GM12878 (cell line): ENCODE data around the gene PID1. TPM values are rescaled to one million over a fixed set of nuclear protein-coding genes. Genes with fewer than 3 reads are reported as not detected.

Experiments used
- ATAC-seq: fragments of 200-7000 bp; cut with Tn5 transposase; 3 replicates; pipeline ENCODE4 v1.9.1; 2020; ENCODE audit warnings: mild to moderate bottlenecking, moderate library complexity
- BruUV-seq: library from RNA; stranded (reverse); fragments of 400-500 nt; replicated peaks from 2 replicates; lab custom pipeline; 2021; lab: Mats Ljungman, UMichigan
- CTCF ChIA-PET: fragments of 300-600 bp; sonication (Branson Sonifier 250); formaldehyde crosslinking; extraction: SDS; loops from one replicate; lab custom pipeline; 2021; ENCODE audit warnings: inconsistent platforms; lab: Yijun Ruan, JAX
- POLR2A ChIA-PET: fragments of 350-600 bp; formaldehyde crosslinking; extraction: SDS; loops from one replicate; lab custom pipeline; 2021; ENCODE audit warnings: inconsistent platforms; lab: Charles Lee
- RAD21 ChIA-PET: fragments of 300-600 bp; sonication (Branson Sonifier 250); formaldehyde crosslinking; loops from one replicate; lab custom pipeline; 2023; ENCODE audit warnings: antibody characterized with exemption; ENCODE audit not compliant: unreplicated experiment; lab: Charles Lee
- SMC1A ChIA-PET: fragments of 300-600 bp; sonication (Branson Sonifier 250); formaldehyde crosslinking; loops from one replicate; lab custom pipeline; 2023; ENCODE audit not compliant: unreplicated experiment, uncharacterized antibody; lab: Charles Lee
- DNase-seq: peaks from one replicate; pipeline ENCODE4 v3.0.0-alpha.2; 2011; ENCODE audit warnings: low read depth, low spot score
- FAIRE-seq: peaks from 3 replicates; lab custom pipeline; 2011; peaks lifted over from hg19 to GRCh38; lab: Jason Lieb, UNC
- H2AFZ ChIP-seq: 2 replicates; pipeline ENCODE4 v1.6.0; 2011; ENCODE audit warnings: low read depth, low read length, control low read depth; ENCODE audit not compliant: control insufficient read depth
- H3K27ac ChIP-seq: 2 replicates; pipeline ENCODE4 v1.5.1; 2011; ENCODE audit warnings: control low read depth; ENCODE audit not compliant: control insufficient read depth, insufficient read depth
- H3K27me3 ChIP-seq, 2 experiments: replicated peaks in 1 of 2; 2 replicates each; pipeline versions ENCODE4 v1.6.0 to v1.6.1; 2011; ENCODE audit warnings: low read length in 1 of 2; ENCODE audit not compliant: control insufficient read depth in 2 of 2, insufficient read depth in 2 of 2
- H3K36me3 ChIP-seq, 2 experiments: 2 replicates each; pipeline ENCODE4 v1.5.1; 2011; ENCODE audit warnings: low read length in 1 of 2; ENCODE audit not compliant: control insufficient read depth in 2 of 2, insufficient read depth in 2 of 2
- H3K4me1 ChIP-seq: 2 replicates; pipeline ENCODE4 v1.6.1; 2011; ENCODE audit warnings: mild to moderate bottlenecking, low read length, moderate library complexity, mixed read lengths; ENCODE audit not compliant: control insufficient read depth, insufficient read depth
- H3K4me2 ChIP-seq: 2 replicates; pipeline ENCODE4 v1.6.0; 2011; ENCODE audit warnings: control low read depth; ENCODE audit not compliant: control insufficient read depth, insufficient read depth
- H3K4me3 ChIP-seq: fragments of 200-600 bp; sonication (generic); 2 replicates; pipeline ENCODE4 v1.5.1; 2016
- H3K79me2 ChIP-seq: 2 replicates; pipeline ENCODE4 v1.6.0; 2011; ENCODE audit warnings: low read length; ENCODE audit not compliant: control insufficient read depth, insufficient read depth
- H3K9ac ChIP-seq: 2 replicates; pipeline ENCODE4 v1.8.0; 2011; ENCODE audit warnings: low read length, control low read depth, mixed read lengths; ENCODE audit not compliant: control insufficient read depth, insufficient read depth
- H3K9me3 ChIP-seq: replicated peaks from 3 replicates; pipeline ENCODE4 v1.5.1; 2011; ENCODE audit warnings: mild to moderate bottlenecking, low read length; ENCODE audit not compliant: control insufficient read depth, insufficient read depth
- H4K20me1 ChIP-seq: 2 replicates; pipeline ENCODE4 v1.6.0; 2011; ENCODE audit not compliant: control insufficient read depth, insufficient read depth
- BRCA1 ChIP-seq: IDR thresholded peaks from 2 replicates; pipeline ENCODE4 v1.6.1; 2011; ENCODE audit warnings: low read depth, low read length, improper control_type of control experiment
- GATAD2B ChIP-seq: fragments of 450-650 bp; conservative IDR thresholded peaks from 2 replicates; pipeline ENCODE4 v1.6.1; 2017; ENCODE audit warnings: low read depth, mild to moderate bottlenecking, moderate library complexity
- MTA2 ChIP-seq: fragments of 450-650 bp; IDR thresholded peaks from 2 replicates; pipeline ENCODE4 v1.6.1; 2016; ENCODE audit warnings: low read depth, mild to moderate bottlenecking, moderate library complexity
- MXI1 ChIP-seq: fragments of 150-350 bp; IDR thresholded peaks from 2 replicates; pipeline ENCODE4 v1.6.1; 2011; ENCODE audit warnings: low read depth, mild to moderate bottlenecking, inconsistent platforms, low read length, improper control_type of control experiment
- NFYB ChIP-seq: IDR thresholded peaks from 2 replicates; pipeline ENCODE4 v1.6.1; 2011; ENCODE audit warnings: low read depth, mild to moderate bottlenecking, low read length, improper control_type of control experiment, moderate library complexity; ENCODE audit not compliant: insufficient read depth
- SP1 ChIP-seq: IDR thresholded peaks from one replicate; pipeline ENCODE4 v1.6.1; 2011; ENCODE audit warnings: low read depth, low read length
- STAT1 ChIP-seq: fragments of 450-650 bp; conservative IDR thresholded peaks from 2 replicates; pipeline ENCODE4 v1.6.1; 2014; ENCODE audit warnings: antibody characterized with exemption, mild to moderate bottlenecking
- YBX1 ChIP-seq: fragments of 450-650 bp; IDR thresholded peaks from 2 replicates; pipeline ENCODE4 v1.6.1; 2016; ENCODE audit warnings: antibody characterized with exemption
- YY1 ChIP-seq: IDR thresholded peaks from 2 replicates; pipeline ENCODE4 v1.6.1; 2011; ENCODE audit warnings: low read depth, mild to moderate bottlenecking, low read length
- ZZZ3 ChIP-seq: IDR thresholded peaks from 2 replicates; pipeline ENCODE4 v1.6.1; 2011; ENCODE audit warnings: low read depth; ENCODE audit not compliant: control insufficient read depth, insufficient read length
- WGBS: methylation state at CpG from one replicate; pipeline ENCODE4 v1.1.6; 2016; ENCODE audit warnings: low lambda C conversion rate; ENCODE audit not compliant: insufficient replicate concordance, insufficient coverage; ENCODE audit errors: missing lambda C conversion rate; 5-methylcytosine and 5-hydroxymethylcytosine counted together
- in situ Hi-C: fragments of 300-500 bp; cut with MboI; formaldehyde crosslinking; loops from 9 replicates; pipeline ENCODE4 v1.14.3; 2018; ENCODE audit warnings: mixed read lengths
- intact Hi-C: fragments of 100-400 bp; cut with micrococcal nuclease; formaldehyde crosslinking; loops from one replicate; pipeline ENCODE4 v1.14.2; 2022; ENCODE audit not compliant: unreplicated experiment
- polyA plus RNA-seq, 11 experiments: library from polyadenylated mRNA; depleted of rRNA in 4 of 11; unstranded in 6 of 11; stranded (reverse) in 5 of 11; fragments of >200 nt; fragmentation: Nextera tagmentation in 4 of 11; fragmentation: Illumina TruSeq in 1 of 11; extraction: Ambion mirVana in 4 of 11; extraction: Trizol in 1 of 11; gene quantifications; 1 replicate in 1 of 11; 2 replicates in 10 of 11; pipeline versions ENCODE4 v1.2.1 to v1.2.3, GENCODE V29; 2011 to 2016; ENCODE audit warnings: inconsistent platforms in 2 of 11, missing spikeins in 2 of 11, low read depth in 1 of 11
- total RNA-seq, 4 experiments: library from RNA; depleted of rRNA in 3 of 4; stranded (reverse); fragments of >200 nt in 3 of 4; fragmentation: Illumina TruSeq in 1 of 4; extraction: Trizol in 1 of 4; gene quantifications; 2 replicates each; pipeline versions ENCODE4 v1.2.1 to v1.2.3, GENCODE V29; 2013 to 2021
- TF ChIP-seq, protein P1 (sequence below): IDR thresholded peaks from 2 replicates; pipeline ENCODE4 v1.6.1; 2012; ENCODE audit warnings: mild to moderate bottlenecking, low read depth, low read length

PID1 gene
- total and polyA plus RNA-seq, 10 of the 15 experiments (the other 5 are each of a cell fraction or from before 2014, with no cell fraction given) = not detected

DNA sequence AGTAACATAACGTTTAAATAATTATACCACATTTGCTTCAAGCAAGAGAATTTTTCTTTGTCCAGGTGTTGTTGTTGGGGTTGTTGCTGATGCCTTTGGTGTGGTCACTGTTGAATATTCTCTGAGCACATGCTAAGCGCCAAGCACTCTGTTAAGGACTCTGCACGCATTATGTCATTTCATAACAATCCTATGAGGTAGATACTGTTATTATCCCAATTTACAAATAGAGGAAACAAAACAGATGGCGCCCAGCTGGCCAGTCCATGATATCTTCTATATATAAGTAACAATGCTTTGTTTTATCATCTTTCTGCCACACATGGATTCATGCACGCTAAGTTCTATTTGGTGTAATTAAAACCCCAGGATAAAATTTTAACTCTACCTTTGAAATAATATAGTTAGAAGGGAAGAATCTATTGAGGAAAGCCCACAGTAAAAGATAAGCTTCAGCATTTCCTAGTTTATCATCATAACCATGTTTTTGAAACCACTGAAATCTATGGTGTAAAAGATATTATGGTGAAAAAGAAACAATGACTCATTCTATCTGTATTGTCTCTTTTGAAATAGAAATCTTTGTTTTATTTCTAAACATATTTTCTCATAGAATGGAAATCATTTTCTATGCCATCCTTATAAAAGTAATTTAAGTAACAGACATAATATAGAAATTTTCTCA, 199.7 kb downstream of the PID1 start (continued):
- TF ChIP-seq, protein P1, sequence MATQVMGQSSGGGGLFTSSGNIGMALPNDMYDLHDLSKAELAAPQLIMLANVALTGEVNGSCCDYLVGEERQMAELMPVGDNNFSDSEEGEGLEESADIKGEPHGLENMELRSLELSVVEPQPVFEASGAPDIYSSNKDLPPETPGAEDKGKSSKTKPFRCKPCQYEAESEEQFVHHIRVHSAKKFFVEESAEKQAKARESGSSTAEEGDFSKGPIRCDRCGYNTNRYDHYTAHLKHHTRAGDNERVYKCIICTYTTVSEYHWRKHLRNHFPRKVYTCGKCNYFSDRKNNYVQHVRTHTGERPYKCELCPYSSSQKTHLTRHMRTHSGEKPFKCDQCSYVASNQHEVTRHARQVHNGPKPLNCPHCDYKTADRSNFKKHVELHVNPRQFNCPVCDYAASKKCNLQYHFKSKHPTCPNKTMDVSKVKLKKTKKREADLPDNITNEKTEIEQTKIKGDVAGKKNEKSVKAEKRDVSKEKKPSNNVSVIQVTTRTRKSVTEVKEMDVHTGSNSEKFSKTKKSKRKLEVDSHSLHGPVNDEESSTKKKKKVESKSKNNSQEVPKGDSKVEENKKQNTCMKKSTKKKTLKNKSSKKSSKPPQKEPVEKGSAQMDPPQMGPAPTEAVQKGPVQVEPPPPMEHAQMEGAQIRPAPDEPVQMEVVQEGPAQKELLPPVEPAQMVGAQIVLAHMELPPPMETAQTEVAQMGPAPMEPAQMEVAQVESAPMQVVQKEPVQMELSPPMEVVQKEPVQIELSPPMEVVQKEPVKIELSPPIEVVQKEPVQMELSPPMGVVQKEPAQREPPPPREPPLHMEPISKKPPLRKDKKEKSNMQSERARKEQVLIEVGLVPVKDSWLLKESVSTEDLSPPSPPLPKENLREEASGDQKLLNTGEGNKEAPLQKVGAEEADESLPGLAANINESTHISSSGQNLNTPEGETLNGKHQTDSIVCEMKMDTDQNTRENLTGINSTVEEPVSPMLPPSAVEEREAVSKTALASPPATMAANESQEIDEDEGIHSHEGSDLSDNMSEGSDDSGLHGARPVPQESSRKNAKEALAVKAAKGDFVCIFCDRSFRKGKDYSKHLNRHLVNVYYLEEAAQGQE = no peak
- TF ChIP-seq NFYB (no peak), BRCA1 (no peak), GATAD2B (no peak), YY1 (no peak), YBX1 (no peak)
- TF ChIP-seq, all 136 proteins: peak for 0

DNA sequence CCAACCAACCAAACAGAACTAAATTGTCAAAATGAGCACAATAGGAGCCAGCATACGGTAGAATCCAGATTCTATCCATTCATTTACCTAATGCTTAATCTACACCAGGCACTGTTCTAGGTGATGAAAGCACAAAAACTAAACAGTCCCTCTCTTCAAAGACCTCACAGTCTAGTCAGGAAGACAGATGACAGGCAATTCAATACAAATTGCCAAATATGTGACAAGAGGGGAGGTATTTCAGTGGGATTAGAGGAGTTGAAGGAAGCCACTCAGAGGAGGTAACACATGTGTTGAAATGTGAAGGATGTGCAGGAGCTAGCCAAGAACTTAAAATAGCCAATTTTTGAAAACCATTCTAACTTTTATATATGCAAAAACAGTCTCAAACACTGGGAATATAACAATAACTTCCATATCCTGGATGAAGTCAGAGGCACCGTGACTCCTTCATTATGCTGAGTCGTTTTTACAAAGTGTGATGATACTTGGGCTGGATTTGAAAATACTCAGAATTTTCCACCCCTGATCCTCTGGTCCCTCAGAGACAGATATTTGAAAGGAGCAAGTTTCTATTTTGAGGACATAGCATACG, 204.9 kb downstream of the PID1 start:
- ChIA-PET SMC1A (no interaction called here), POLR2A (no interaction called here), CTCF (no interaction called here), RAD21 (no interaction called here)
- Histone ChIP-seq H4K20me1 (no peaks in the 10 kb centered on the region), H3K36me3 (no peaks in the 10 kb centered on the region), H2AFZ (no peak overlapping the region), H3K9me3 (no peaks in the 10 kb centered on the region), H3K4me1 (no peaks in the 10 kb centered on the region), H3K4me3 (no peak overlapping the region), H3K27me3 (no peaks in the 10 kb centered on the region), H3K4me2 (no peak overlapping the region), H3K79me2 (no peaks in the 10 kb centered on the region), H3K9ac (no peak overlapping the region), H3K27ac (no peak overlapping the region)
- ATAC-seq (no peak), DNase-seq (no peak), FAIRE-seq (no peak)
- BruUV-seq = no TSS peak
- WGBS = 37% methylated on average over 4 of the region's 4 CpGs
- in situ Hi-C loops = no loop called here
- no peak for TF ChIP-seq ZZZ3
- TF ChIP-seq MXI1 = no peak
- TF ChIP-seq MTA2 = no peak
- TF ChIP-seq STAT1 = no peak
- TF ChIP-seq SP1 = no peak
- intact Hi-C loops = no loop called here
